Measurements from ENCODE around the gene TAS2R1.

Gene TAS2R1

GRCh38 chr5:9630251-9630650 lies at the start of gene TAS2R1:
TSS of gene TAS2R1 (minus strand) at chr5:9630351. CDS start at chr5:9630032, 319 bp downstream.
- H3K9me3 ChIP-seq (ENCODE audit: control insufficient read depth, insufficient read depth, low read length), result no peaks in the 10 kb centered on the region
- H3K9ac ChIP-seq (ENCODE audit: low read depth, low read length), result no peak within 1 kb of the TSS
- no peaks in the 10 kb centered on the region for H3K36me3 ChIP-seq (ENCODE audit: insufficient read depth, low read length)
- no peaks in the 10 kb centered on the region for H3K4me1 ChIP-seq (ENCODE audit: insufficient read depth, low read length)

GRCh38 chr5:9670371-9670770 lies 40.2 kb upstream of the TAS2R1 start:
- no peaks in the 10 kb centered on the region for H3K9me3 ChIP-seq (ENCODE audit: control insufficient read depth, insufficient read depth, low read length)
- H3K4me1 ChIP-seq (ENCODE audit: insufficient read depth, low read length), result no peaks in the 10 kb centered on the region
- no peaks in the 10 kb centered on the region for H3K36me3 ChIP-seq (ENCODE audit: insufficient read depth, low read length)
- no peak overlapping the region for H3K9ac ChIP-seq (ENCODE audit: low read depth, low read length)

- no peaks in the 10 kb centered on the region for H3K9me3 ChIP-seq (ENCODE audit: control insufficient read depth, insufficient read depth, low read length)
- H3K9ac ChIP-seq (ENCODE audit: low read depth, low read length), result no peak overlapping the region
- H3K36me3 ChIP-seq (ENCODE audit: insufficient read depth, low read length), result no peaks in the 10 kb centered on the region
- no peaks in the 10 kb centered on the region for H3K4me1 ChIP-seq (ENCODE audit: insufficient read depth, low read length)
Measured at GRCh38 chr5:9667906-9668305, 37.8 kb upstream of the TAS2R1 start.

- H3K9me3 ChIP-seq (ENCODE audit: control insufficient read depth, insufficient read depth, low read length), result no peaks in the 10 kb centered on the region
- no peaks in the 10 kb centered on the region for H3K36me3 ChIP-seq (ENCODE audit: insufficient read depth, low read length)
Measured at GRCh38 chr5:9663891-9664290, 33.7 kb upstream of the TAS2R1 start.

GRCh38 chr5:9661316-9662015 lies 31.3 kb upstream of the TAS2R1 start:
- H3K9me3 ChIP-seq (ENCODE audit: control insufficient read depth, insufficient read depth, low read length), result no peaks in the 10 kb centered on the region
- no peaks in the 10 kb centered on the region for H3K4me1 ChIP-seq (ENCODE audit: insufficient read depth, low read length)
- no peaks in the 10 kb centered on the region for H3K36me3 ChIP-seq (ENCODE audit: insufficient read depth, low read length)
- H3K9ac ChIP-seq (ENCODE audit: low read depth, low read length), result no peak overlapping the region

More at GRCh38 chr5:9663891-9664290, 33.7 kb upstream of the TAS2R1 start:
- no peaks in the 10 kb centered on the region for H3K4me1 ChIP-seq (ENCODE audit: insufficient read depth, low read length)
- H3K9ac ChIP-seq (ENCODE audit: low read depth, low read length), result no peak overlapping the region

- H3K4me1 ChIP-seq (ENCODE audit: insufficient read depth, low read length), result no peaks in the 10 kb centered on the region
- H3K9me3 ChIP-seq (ENCODE audit: control insufficient read depth, insufficient read depth, low read length), result no peaks in the 10 kb centered on the region
- H3K9ac ChIP-seq (ENCODE audit: low read depth, low read length), result no peak overlapping the region
- no peaks in the 10 kb centered on the region for H3K36me3 ChIP-seq (ENCODE audit: insufficient read depth, low read length)
Measured at GRCh38 chr5:9658706-9659105, 28.6 kb upstream of the TAS2R1 start.

- no peaks in the 10 kb centered on the region for H3K36me3 ChIP-seq (ENCODE audit: insufficient read depth, low read length)
- H3K9me3 ChIP-seq (ENCODE audit: control insufficient read depth, insufficient read depth, low read length), result no peaks in the 10 kb centered on the region
- H3K9ac ChIP-seq (ENCODE audit: low read depth, low read length), result no peak overlapping the region
- no peaks in the 10 kb centered on the region for H3K4me1 ChIP-seq (ENCODE audit: insufficient read depth, low read length)
Measured at GRCh38 chr5:9657819-9658218, 27.7 kb upstream of the TAS2R1 start.

GRCh38 chr5:9655641-9656040 lies 25.5 kb upstream of the TAS2R1 start:
- no peak overlapping the region for H3K9ac ChIP-seq (ENCODE audit: low read depth, low read length)
- H3K4me1 ChIP-seq (ENCODE audit: insufficient read depth, low read length), result no peaks in the 10 kb centered on the region
- no peaks in the 10 kb centered on the region for H3K36me3 ChIP-seq (ENCODE audit: insufficient read depth, low read length)
- no peaks in the 10 kb centered on the region for H3K9me3 ChIP-seq (ENCODE audit: control insufficient read depth, insufficient read depth, low read length)

- Histone ChIP-seq H3K36me3 (ENCODE audit: insufficient read depth, low read length) (no peaks in the 10 kb centered on the region), H3K9me3 (ENCODE audit: control insufficient read depth, insufficient read depth, low read length) (no peaks in the 10 kb centered on the region), H3K9ac (ENCODE audit: low read depth, low read length) (no peak overlapping the region), H3K4me1 (ENCODE audit: insufficient read depth, low read length) (no peaks in the 10 kb centered on the region)
Measured at GRCh38 chr5:9654886-9655285, 24.7 kb upstream of the TAS2R1 start.

- H3K4me1 ChIP-seq (ENCODE audit: insufficient read depth, low read length), result no peaks in the 10 kb centered on the region
- H3K9ac ChIP-seq (ENCODE audit: low read depth, low read length), result no peak overlapping the region
Measured at GRCh38 chr5:9653811-9654210, 23.7 kb upstream of the TAS2R1 start.

GRCh38 chr5:9653061-9653460 lies 22.9 kb upstream of the TAS2R1 start:
- Histone ChIP-seq H3K9ac (ENCODE audit: low read depth, low read length) (no peak overlapping the region), H3K4me1 (ENCODE audit: insufficient read depth, low read length) (no peaks in the 10 kb centered on the region), H3K36me3 (ENCODE audit: insufficient read depth, low read length) (no peaks in the 10 kb centered on the region), H3K9me3 (ENCODE audit: control insufficient read depth, insufficient read depth, low read length) (no peaks in the 10 kb centered on the region)

More at GRCh38 chr5:9653811-9654210, 23.7 kb upstream of the TAS2R1 start:
- H3K36me3 ChIP-seq (ENCODE audit: insufficient read depth, low read length), result no peaks in the 10 kb centered on the region
- no peaks in the 10 kb centered on the region for H3K9me3 ChIP-seq (ENCODE audit: control insufficient read depth, insufficient read depth, low read length)

- no peak overlapping the region for H3K9ac ChIP-seq (ENCODE audit: low read depth, low read length)
- no peaks in the 10 kb centered on the region for H3K36me3 ChIP-seq (ENCODE audit: insufficient read depth, low read length)
- no peaks in the 10 kb centered on the region for H3K4me1 ChIP-seq (ENCODE audit: insufficient read depth, low read length)
- no peaks in the 10 kb centered on the region for H3K9me3 ChIP-seq (ENCODE audit: control insufficient read depth, insufficient read depth, low read length)
Measured at GRCh38 chr5:9652295-9652694, 22.1 kb upstream of the TAS2R1 start.

- no peaks in the 10 kb centered on the region for H3K9me3 ChIP-seq (ENCODE audit: control insufficient read depth, insufficient read depth, low read length)
Measured at GRCh38 chr5:9646843-9647242, 16.7 kb upstream of the TAS2R1 start.

GRCh38 chr5:9644630-9645029 lies 14.5 kb upstream of the TAS2R1 start:
- no peaks in the 10 kb centered on the region for H3K4me1 ChIP-seq (ENCODE audit: insufficient read depth, low read length)
- no peaks in the 10 kb centered on the region for H3K36me3 ChIP-seq (ENCODE audit: insufficient read depth, low read length)
- H3K9ac ChIP-seq (ENCODE audit: low read depth, low read length), result no peak overlapping the region
- H3K9me3 ChIP-seq (ENCODE audit: control insufficient read depth, insufficient read depth, low read length), result no peaks in the 10 kb centered on the region

More at GRCh38 chr5:9646843-9647242, 16.7 kb upstream of the TAS2R1 start:
- Histone ChIP-seq H3K4me1 (ENCODE audit: insufficient read depth, low read length) (no peaks in the 10 kb centered on the region), H3K36me3 (ENCODE audit: insufficient read depth, low read length) (no peaks in the 10 kb centered on the region), H3K9ac (ENCODE audit: low read depth, low read length) (no peak overlapping the region)

GRCh38 chr5:9642621-9643020 lies 12.5 kb upstream of the TAS2R1 start:
- Histone ChIP-seq H3K36me3 (ENCODE audit: insufficient read depth, low read length) (no peaks in the 10 kb centered on the region), H3K4me1 (ENCODE audit: insufficient read depth, low read length) (no peaks in the 10 kb centered on the region), H3K9me3 (ENCODE audit: control insufficient read depth, insufficient read depth, low read length) (no peaks in the 10 kb centered on the region), H3K9ac (ENCODE audit: low read depth, low read length) (no peak overlapping the region)

All from ES-I3 (cell line).